T follicular helper cell (primary cell): Measurements from ENCODE around the gene ATXN10.
"Not testable (repeated sequence)": the region's sequence is repeated elsewhere in the genome, so short reads cannot be mapped to it uniquely, and the experiment has no call there.

Source experiments
- DNase-seq: peaks from one replicate; pipeline ENCODE4 v3.0.0-alpha.2; 2020; ENCODE audit warnings: low read depth

Gene ATXN10

DNA sequence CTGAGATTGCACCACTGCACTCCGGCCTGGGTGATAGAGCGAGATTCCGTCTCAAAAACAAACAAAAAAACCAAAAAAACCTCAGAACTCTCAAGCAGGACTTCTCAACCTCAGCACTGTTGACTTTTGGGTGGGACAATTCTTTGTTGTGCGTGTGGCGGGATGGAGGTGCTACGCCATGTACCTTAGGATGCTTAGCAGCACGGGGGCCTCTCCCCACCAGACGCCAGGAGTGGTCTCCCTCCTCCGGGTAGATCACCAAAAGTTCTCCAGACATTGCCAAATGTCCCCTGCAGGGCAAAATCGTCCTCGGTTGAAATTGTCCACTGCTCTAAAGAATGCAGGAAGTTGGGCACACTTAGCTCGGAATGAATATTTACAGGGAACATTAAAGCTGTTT is 26.9 kb upstream of the ATXN10 start:
- no peak for DNase-seq

DNA sequence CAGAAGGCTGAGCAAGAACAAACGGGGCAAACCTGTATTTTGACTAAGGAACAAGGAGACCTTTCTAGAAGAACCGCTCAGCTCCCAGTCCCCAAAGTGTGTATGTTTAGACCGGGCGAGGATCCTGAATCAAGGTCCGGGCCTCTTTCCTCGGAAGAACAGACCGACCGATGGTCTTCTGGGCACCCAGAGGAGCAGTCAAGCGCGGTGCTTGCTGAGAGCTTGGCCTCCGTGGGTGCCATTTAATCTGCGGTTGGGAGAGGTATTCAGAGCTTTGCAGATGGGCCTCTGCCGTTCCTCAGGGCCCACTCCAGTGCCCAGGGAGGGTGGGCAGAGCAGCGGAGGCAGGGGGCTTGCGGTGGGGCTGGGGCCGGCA is 26.5 kb upstream of the ATXN10 start:
- DNase-seq: no peak

DNA sequence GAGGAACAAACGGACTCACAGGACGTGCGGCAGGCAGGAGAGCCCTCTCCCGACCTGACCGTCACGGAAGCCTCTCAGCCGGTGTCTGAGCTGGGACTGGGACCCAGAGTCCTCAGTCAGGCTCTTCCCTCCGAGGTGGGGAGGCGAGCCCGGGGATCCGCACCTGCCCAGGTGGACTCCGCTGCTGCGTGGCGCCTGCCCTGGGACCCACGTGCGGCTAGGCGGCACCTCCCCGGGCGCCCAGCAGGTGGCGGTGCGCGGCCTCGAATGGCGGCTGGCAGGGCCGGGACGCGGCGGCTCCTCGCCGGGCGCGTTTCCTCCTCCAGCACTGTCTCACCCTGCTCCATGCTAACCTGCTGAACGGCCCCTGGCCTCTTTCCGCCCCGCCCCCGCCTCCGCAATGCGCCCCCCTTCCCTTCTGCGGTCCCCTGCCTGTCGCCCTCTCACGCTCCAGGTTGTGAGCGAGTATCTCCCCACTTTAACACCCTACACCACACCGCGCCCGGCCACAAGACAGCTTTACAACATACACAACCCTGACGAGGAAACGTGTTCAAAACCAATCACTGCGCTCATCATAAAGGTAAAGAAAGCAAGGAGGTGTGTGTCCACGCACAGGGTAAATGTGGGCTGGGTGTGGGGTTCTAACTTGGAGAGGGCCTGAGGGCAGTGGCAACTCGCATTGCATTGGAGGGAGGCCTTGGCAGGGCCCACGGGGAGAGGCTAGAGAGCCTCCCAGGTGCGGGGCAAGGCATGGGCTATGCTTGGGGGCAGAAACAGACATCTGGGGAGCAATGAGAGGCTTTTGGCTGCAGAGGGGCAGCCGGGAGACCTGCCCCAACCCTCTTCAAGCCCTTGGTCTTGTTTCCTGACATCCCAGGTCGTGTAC is 25.9 kb upstream of the ATXN10 start:
- DNase-seq: peak; percentile 60

DNA sequence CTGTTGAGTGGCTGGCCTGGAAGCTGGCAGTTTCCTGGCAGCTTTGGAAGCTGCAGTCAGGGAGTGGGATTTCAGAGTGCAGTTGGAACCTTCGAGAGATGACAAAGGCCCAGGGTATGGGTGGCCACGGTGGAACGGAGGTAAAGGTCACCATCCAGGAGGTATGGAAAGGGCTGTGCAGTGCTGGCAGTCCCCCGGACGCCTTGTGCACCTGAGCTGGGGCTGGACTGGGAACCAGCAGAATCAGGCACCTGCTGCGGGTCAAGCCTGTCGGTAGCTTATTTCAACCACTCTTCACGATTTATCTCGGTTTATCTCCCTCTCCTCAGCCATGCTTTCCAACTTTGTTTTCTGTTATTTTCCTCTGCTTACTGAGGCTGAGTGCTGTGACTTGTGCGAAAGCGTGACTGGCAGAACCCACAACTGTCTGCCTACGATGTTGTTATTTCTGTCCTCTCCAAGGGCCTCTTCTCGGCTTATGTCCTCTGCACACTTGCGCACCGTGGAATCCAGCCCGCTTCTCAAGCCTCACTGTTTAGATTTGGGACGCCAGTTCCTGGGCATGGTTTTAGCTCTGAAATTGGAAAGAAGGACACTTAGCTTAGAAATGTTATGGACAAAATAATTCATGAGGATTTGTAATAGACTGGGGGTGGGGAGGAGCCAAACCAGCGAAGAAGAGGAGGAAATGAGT is 24.0 kb upstream of the ATXN10 start:
- no peak for DNase-seq

DNA sequence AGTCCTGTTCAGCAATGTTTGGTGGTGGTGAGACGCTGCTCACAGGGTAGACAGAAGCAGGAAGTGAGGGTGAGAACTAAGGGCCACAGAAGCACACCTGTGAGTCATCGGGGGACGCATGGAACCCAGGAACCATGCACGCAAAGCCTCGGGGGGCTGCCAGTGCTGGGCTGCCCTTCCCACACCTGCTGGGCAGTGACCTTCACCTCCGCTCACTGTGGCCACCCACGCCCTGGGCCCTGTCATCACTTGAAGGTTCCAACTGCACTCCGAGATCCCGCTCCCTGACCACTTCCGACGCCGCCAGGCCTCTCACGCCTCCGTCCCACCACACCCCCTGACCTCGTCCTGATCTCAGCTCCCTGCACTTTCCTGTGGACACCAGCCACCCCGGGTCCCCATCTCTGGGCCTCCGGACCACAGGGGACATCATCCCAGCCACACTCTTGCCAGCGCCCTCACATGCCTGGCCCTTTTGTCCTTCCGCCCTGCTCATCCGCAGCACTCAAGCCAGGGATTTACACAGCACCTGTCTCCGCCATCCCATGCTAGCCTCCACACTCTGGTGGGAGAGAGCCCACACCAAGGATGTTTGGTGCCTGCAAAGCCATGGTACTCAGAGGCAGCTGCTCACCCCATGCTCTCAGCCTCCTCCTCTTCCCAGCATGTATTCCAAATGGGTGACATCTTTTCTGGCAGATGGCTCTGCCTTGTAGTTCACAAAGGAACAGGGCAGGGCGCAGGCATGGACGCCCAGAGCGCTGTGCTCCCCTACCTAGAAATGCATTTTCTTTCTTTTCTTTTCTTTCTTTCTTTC is 23.1 kb upstream of the ATXN10 start:
- no peak for DNase-seq

DNA sequence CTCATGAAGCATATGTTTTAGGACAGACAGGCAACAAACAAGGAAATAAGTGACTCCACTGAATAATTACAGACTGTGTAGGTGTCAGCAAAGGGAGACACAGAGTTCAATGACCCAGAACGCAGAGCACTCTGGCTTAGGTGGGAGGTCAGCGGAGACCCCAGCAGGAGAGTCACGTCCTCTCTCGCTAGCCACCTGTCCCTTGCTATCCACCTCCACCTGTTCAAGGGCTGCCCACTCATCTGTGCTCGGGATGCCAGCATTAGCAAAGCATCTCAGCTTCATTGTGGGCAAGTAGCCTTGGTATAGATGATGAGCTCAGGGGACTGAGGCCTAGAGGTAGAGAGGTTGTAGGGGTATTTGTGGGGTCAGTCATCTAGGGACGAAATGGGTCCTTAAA is 21.8 kb upstream of the ATXN10 start:
- DNase-seq: no peak

DNA sequence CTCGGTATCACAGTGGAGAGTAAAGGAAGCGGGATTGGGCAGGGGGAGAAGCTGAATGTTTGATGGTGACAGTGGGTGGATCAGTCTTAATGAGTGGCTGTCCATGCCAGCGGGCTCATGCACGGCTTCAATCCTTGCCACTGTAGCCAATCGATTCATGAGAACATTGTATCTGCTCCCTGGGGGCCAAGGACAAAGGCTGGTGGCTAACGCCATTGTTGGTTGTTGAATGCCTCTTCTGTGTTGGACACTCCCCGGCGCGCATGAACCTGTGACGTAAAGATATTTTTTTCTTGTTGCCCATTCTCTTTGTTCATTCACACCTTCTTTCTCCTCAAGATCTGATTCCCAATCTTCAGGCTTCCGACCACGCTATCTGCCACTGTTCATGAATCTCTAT is 20.9 kb upstream of the ATXN10 start:
- DNase-seq: no peak

DNA sequence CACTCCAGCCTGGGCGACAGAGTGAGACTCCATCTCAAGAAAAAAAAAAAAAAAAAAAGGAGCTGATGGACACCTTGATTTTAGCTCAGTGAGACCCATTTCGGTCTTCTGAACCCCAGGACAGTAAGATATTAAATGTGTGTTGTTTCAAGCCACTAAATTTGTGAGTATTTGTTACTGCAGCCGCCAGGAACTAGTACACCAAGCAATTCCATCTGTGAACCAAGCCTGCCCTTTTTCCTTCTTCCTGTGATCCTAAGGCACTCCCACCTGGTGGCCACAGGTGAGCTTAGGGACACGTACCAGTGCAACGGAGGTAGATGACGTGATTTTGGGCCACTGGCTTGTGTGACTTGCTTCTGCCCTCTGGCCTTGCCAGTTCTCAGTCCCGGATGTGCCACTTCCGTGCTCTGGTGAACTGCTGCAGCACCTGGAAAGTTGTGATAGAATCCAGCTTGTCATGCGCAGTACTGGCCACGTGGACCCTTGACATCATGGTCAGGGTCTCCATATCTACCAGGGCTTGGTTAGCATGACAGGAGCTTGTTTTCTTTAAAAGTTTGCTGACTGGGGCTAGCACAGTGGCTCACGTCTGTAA is 19.6 kb upstream of the ATXN10 start:
- no peak for DNase-seq

DNA sequence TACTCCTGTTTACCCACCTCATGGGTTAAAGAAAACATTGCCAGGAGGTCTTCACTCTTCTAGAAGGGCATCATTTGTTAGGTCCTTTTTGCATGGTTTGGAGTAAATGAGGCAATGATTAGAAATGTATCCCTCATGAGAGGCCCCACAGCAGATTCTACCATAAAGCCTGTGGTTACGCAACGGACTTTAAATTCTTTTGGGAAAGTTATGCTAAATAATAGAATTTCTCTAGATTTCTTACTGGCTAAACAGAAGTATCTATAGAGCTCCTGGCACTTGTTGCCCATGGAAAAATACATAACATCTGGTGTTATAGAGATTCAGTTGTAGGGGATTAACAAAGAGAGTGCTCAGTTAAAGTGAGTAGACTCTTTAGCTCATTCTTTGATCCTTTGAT is 15.1 kb upstream of the ATXN10 start:
- DNase-seq: no peak

DNA sequence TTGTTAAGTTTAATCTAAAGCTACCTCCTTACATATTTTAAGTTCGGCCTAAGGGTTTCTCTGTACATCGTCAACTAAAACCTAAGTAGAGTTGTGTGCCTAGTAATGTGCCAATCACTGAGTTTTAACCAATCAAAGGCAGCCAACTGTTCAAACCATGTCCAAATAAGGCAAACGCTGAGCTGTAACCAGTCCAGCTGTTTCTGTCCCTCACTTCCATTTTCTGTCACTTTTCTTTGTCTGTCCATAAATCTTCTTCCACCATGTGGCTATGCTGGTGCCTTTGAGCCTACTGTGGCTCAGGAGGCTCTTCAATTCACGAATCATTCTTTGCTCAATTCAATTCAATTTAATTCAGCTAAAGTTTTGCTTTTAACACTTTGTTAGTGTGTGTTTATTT is 13.9 kb upstream of the ATXN10 start:
- no peak for DNase-seq

DNA sequence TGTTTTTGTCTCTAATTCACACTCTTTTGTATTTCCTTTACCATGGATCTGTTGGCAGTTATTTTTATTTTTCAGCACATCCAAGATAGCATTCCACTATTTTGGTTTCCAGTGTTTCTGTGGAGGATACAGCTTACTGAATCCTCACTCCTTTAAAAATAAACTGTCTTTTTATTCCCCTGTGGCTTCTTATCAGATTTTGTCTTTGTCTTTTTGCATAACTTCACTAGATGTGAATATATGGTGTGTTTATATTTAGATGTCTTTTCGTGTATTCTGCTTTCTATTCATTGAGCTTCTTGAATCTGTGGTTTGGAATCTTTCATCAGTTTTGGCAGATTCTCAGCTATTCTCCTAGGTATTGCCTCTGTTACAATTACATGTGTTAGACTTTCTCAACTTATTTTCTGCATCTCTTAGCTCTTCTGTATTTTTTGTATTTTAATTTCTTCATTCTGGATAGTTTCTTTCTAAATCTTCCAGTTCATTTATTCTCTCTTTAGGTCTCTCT is 7.4 kb upstream of the ATXN10 start:
- DNase-seq: no peak

DNA sequence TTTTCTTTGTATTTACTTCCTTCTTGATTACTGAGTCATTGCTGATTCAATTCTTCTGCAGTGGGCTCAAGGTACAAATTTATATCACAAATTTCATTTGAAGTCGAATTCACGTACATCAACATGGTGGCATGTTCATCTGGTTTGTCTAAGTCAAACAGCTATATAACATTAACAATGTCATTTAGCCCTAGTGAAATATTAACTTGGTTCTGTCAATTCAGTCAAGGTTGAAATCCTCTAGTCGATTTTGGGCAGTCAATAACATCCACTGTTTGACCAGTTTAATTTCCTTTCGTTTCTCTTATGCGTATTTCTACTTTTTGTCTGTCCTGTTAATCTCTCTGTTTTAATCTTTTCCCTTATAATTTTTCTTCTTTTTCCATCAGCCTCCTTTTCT is 4.1 kb upstream of the ATXN10 start:
- no peak for DNase-seq

DNA sequence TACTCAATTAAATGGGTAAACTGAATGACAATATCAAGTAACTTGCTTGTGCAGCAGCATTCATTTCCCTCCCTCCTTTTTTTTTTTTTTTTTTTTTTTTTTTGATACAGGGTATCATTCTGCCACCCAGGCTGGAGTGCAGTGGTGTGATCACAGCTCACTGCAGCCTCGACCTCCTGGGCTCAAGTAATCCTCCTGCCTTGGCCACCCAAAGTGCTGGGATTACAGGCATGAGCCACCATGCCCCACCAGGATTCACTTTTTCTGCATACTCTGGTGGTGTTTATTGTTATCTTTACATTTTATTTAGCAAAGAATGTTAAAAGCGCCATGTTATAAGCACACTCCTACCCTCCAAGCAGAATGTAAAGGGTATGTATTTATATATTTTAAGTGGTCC is 1.3 kb upstream of the ATXN10 start:
- not testable (repeated sequence) for DNase-seq

DNA sequence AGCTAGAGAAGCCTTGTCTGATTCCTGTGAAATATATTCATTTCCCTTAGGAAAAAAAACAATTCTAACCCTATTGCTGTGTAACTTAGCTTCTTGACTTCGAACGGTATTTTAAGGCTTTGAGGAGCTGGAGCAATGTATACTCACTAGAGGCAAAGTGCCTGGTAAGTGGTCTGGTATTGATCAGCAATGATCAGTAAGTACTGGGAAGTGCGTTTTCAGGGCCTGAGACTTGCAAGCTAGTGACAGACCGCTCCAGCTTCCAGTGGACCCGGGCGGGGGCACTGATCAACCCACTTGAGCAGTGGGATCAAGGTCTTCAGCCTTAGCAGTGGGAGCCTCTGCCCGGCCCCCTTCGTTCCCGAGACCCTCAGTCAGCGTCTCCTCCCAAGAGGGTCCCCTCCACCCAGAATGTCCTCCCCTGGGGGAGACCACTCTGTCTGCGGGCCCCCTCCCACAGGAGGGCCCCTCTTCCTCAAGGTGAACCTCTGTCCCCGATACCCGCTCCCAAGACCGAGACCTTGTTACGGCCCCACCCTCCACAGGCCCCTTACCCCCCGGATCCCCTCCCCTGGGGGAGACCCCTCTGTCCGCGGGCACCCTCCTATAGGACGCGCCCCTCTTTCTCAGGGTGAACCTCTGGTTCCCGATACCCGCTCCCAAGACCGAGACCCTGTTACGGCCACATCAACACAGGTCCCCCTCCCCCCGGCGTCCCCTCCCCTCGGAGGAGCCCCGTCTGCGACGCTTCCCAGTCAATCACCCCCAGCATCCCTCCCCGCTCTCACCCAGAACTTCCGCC is 452 bp upstream of the ATXN10 start:
- DNase-seq: no peak

DNA sequence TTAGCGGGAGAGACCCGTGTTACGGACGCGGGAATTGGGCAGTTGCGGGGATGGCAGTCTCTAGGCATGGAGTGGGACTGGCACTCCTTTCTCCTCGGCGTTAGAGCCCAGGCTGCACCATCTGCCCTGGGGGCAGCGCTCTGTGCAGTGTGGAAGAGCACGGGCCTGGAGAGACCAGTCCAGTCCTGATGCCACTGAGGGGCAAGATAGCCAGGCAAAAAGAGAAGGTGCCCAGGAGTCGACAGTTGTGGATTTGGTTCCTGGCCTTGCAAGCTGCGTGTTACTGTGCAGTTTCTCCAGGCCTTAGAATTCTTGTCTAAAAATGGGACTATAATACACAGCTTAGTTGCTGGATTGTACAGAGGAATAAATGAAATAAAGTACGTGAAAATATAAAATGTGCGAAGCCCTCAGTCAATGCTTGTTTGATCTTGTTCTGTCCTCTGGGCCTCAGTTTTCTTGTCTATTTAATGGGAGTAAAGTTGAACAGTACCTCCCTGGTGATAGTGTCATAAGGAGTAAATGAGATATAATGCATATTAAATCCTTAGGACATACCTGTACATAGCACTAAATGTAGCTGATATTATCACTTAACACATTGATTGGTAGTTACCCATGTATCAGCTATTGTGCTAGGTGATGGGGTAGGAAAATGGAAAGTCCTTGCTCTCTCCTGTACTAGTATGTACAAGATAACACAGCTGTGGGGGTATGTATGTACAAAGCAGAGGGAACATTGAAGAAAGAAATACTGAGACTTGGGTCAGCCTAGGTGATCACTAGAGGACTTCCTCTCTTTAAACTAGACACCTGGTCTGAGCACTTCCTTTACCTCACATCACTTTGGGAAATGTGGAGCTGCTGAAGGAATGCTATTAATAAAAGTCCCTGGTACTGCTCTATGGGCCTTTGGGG is 1.2 kb downstream of the ATXN10 start:
- DNase-seq: no peak

DNA sequence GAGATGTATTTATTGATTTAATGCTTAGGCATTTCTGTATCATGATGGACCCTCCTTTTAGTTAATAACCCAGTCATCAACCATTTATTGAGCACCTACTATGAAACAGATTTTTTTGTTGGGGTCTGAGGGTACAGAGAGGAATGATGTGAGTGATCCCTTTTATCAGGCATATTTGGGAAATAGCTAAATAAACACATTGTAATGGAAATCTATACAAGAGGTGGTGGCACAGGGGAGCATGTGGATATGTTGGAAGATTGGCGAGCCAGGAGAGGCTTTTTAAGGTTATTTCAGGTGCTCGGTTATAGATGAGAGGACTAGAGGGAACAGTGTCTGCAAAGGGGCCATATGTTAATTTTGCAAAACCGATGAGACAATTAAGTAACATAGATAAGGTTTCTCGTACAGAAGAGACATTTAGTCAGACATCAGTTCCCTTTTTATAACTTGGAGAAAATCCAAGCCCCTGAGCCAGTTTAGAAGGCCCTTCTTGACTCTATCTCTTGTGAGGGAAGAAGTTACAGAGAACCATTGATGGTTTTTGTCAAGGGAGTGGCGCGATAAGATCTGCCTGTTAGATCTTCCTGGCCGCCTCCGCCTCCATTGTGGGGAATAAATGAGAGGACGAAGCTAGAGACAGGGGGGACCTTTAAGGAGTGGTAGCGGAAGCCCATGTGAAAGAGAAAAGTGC is 2.0 kb downstream of the ATXN10 start:
- no peak for DNase-seq

DNA sequence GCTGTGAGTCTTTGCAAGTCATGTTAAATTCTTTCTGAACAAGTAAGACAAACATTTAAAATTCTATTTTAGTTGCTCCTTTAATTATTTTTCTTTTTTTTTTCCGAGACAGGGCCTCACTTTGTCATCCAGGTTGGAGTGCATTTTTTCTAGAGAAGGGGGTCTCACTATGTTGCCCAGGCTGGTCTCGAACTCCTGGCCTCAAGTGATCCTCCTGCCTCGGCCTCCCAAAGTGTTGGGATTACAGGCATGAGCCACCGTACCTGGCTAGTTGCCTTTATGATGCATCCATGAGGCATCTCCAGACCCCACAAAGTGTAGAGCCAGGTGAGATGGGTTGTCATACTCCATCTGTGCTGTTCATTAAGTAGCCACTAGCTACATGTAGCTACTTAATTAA is 4.4 kb downstream of the ATXN10 start:
- DNase-seq: no peak

DNA sequence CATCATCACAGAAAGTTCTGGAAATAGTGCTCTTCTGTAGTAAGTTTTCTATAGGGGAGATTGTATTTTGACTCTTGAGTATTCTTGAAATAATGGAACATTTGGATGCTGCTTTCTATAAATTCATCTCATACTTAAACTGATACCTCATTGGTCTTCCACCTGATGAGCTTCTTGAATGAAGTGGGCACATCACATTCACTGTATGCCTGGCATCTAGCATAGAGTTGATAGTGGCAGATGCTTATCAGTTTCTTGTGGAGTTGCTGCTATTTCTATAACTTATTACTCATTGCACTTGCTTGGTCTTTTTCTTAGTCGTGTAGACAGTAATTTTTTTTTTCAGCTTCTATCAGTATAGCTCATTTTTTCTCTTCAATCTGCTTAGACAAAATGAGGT is 5.4 kb downstream of the ATXN10 start:
- no peak for DNase-seq
